ENCODE results near the gene PRMT9.

PRMT9 gene

DNA sequence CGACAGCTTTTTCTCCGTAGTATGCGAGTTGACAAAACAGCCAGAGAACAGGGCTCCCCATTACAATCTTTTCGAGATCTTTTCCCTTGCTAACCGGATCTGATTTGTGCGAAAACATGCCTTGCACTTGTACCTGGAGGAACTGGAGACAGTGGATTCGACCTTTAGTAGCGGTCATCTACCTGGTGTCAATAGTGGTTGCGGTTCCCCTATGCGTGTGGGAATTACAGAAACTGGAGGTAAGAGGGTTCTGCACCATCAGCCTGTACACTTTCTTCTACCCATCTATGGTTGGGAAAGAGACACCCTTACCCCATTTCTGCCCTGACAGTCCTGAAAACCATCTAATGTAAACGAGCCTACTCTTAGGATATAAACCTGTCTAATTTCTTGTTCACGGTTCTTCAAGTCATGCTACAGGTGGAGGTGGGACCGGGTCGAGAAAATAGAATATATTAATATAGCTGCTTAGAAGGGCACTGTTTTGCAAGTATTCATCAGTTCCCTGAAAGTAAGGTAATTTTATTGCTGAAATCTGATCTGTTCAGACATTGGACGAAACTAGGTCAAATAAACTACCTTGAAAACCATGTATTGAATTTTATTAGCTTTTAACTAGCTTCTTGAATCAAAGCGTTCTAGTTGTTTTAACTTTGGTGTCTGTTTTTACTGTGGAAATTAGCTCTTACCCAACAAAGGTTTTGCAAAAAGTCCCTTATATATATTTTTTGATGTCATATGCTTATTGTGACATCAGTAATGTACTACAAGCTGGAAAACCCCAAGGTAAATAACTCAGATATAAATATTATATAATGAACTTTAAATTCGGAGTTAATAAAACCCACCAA is 65.9 kb downstream of the PRMT9 start:
- DNase-seq (ENCODE audit: low spot score), result no peak

DNA sequence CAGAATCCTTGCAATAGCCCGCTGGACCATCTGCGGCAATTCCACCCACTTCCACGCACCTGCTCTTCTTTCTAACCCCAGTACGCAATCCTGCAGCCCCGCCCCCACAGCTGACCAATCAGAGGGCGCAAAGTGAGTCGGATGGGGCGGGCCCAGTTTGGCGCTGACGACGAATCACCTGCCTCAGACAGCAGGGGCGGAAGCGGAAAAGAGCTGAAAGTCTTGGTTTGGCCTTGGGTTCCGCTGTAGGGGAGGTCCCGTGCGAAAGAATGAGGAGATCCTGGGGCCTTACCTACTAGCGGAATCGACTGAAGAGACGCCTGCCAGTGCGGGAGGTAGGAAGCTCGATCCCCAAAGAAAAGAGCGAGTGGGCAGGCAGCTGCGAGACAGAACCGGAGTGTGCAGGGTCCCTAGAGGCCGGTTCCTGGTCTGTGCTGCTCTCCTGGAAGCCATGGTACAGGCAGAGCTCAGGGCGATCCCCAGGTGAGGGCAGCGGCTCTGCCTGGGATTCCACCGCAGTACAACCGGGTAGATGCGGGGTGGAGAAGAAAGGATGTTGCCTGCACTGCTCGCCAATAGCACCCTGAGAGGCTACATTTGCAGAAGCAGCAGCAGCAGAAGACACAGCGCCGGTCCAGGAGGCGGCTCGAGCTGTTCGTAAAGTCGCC is 66.7 kb downstream of the PRMT9 start, which contains the start of gene TMEM184C:
Gene TMEM184C, plus strand, starts transcription at position 225 of the 668 bp plus-strand sequence. CDS start 560 bp downstream, outside the sequence.
- peak; percentile 95 for DNase-seq (ENCODE audit: low spot score)

DNA sequence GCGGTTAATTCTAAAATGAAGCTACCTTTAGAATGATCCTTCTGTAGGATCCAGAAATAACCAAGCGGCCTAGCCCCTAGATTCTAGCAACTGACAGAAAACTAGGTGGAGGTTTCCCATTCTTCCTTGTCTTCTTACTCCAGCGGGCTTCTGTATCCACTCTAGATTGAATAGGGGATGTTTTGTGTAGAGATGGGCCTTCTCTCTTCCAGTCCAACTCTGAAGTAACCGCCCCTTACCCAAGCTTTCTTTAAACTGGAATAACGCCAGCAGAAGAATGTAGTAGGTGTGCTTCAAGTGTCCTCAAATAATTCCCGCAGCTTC is 67.2 kb downstream of the PRMT9 start:
- DNase-seq (ENCODE audit: low spot score), result peak; percentile 21

DNA sequence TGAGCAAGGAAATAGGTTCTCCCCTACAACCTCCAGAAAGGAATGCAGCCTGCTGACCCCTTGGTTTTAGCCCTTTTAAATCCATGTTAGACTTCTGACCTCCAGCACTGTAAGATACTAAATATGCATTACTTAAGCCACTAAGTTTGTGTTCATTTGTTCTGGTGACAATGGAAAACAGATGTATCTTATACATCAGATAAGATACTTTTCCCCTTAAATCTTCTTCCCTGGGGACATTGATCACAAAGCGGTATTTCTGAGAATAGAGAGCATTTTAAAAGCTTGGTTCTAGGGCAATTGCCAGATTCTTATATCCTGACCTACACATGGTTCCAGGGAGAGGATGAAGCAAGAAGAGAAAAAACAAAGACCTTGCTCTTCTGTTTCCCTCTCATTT is 73.3 kb downstream of the PRMT9 start:
- no peak for DNase-seq (ENCODE audit: low spot score)

DNA sequence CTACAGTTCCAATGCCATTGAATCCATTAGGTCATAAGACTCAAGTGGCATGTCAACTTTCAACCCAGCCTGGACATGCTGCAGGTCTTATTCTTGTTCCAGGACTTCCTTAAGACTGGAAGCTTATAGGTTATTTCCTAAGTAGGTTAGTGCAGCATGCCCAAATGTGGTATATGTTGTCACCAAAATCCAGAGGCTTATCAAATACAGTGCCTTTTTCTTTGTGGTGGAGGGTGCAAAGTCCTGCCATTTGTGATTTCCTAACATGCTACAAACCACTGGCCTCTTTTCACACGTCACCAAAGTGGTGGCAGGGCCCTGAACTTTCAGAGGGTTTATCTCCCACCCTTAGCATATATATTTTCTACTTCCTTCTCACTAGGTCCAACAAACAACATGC is 76.5 kb downstream of the PRMT9 start:
- no peak for DNase-seq (ENCODE audit: low spot score)

DNA sequence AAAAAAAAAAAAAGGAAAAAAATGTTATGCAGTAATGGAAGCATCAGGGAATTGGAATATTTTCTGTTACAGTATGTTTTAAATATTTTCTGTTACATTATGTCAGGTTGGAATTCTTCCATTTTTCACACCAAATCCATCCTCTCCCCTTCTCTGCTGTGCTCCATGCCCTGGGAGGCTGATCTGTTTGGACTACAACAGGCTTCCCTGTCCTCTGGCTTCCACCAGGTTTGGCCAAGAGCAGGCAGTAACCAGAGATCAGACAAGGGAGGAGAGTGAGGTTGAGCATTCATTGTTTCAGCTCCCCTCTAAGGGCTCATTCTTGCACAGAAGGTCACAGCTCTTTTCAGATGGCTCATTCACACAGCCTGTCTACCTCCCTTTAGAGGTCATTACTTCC is 78.5 kb downstream of the PRMT9 start:
- no peak for DNase-seq (ENCODE audit: low spot score)

DNA sequence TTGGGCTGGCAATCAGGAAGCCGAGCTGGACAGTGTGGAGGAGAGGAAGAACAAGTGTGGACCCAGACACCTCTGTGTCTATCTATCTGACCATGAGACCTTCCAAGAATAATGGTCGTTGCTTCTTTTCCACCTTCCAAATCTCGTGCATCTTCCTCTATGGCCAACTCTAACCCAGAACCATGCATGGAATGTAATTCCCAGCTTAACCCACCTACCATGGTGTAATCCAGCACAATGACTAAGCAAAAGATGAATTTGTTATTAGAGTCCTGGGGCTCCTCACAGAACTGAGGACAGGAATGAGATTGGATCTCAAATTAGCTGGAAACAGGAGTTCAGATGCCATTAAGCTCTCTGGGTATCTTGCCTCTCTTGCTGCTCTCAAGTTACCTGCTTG is 84.2 kb downstream of the PRMT9 start:
- DNase-seq (ENCODE audit: low spot score), result no peak

DNA sequence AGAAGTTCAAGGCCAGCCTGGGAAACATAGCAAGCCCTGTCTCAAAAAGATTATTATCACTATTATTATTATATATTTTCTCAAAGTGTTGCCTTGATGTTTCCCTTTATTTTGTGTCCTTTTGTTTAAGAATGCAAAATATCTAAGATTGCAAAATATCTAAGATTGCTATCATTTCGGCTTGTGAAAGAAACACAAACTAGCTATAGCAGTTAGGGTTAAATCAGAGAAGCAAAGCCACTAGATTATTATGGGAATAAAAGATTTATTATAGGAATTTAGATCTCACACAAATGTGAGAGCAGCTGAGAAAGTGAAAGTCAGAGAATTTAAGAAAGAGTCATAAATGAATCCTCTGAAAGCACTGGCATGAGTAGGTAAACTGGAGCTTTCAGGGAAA is 84.8 kb downstream of the PRMT9 start:
- no peak for DNase-seq (ENCODE audit: low spot score)

DNA sequence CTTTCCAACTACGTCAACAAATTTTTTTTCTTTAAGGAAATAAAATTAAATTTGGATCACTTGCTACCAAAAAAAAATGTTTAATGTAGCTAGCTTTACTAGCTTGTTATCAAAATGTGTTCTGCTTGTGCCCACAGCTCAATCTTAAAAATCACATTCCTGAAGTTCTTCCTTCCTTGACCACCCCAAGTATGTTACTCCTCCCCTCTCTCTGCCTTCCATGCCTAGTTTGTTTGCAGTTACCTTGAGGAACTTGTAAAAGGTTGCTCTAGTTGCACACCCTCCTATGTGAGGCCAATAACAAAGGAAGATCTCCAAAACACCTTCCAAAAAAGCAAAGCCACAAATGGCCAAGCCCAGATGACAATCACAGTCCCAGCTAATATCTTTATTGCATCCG is 86.4 kb downstream of the PRMT9 start:
- DNase-seq (ENCODE audit: low spot score), result no peak

DNA sequence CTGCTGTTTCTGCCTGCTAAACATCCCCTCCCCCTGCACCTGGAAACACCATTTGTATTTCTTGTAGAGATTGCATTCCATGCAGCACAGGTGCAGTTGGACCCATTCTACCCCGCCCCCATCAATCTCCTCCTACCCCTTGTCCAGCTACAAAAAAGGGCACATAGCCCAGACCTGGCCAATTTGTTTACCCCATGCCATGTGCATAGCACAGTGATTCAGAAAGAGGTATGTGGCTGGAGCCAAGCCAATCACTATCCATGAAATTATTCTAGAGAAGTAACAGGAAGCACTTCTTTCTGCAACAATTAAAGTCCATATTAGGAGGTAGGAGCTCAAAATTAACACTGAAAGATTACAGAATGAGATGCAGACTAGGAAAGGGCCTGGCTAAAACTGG is 87.0 kb downstream of the PRMT9 start:
- peak; percentile 59 for DNase-seq (ENCODE audit: low spot score)

DNA sequence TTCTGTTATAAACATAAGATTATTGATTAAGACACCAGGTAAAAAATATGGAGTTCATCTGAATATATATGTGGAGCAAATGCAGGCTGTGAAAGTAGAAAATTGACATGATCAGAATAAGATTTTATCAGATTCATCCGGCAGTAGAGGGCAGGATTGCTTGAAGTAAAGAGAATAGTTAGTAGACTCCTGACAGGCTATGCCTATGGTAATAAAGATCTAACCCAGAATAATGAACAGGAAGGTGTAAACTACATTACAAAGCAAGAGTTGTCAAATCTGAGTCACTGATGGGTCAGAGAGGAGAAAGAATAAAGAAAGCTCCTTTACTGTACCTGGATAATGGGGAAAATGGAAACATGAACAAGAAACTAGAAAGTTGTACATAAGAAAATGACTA is 87.6 kb downstream of the PRMT9 start:
- no peak for DNase-seq (ENCODE audit: low spot score)

DNA sequence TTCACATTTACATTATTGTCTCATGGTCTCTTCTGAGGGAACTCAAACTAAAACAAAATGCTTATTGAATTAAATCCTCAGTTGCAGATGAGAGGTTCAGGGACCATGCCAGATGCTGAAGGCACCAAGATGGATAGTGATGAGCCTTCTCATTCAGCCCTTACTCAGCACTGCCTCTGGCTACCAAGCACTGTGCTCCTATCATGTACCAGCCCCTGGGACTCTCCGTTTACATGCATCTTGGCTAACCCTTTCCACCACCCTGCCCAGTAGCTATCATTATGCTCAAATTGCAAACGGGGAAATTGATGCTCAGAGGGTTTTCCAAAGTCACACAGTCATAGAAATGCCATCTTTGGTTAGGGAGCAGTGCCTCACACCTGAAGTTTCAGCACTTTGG is 89.4 kb downstream of the PRMT9 start:
- no peak for DNase-seq (ENCODE audit: low spot score)

DNA sequence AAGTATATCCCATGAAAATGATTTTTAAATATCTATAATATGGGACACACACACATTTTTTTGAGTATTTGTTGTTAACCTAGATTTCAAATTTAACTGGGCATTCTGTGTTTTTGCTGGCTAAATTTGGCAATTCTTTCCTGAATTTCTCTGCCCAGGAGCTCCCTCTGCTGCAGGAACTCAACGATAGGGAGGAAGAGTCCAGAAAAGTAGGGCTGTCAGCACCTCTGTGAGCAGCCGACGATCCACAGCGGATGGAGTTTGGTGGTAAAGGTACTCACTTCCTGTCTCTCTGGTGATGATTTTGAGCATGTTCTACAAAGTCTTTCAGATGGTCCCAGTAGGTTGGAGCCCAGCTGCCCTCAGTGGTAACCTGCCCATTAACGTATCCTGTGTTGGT is 89.9 kb downstream of the PRMT9 start:
- DNase-seq (ENCODE audit: low spot score), result peak; percentile 28

DNA sequence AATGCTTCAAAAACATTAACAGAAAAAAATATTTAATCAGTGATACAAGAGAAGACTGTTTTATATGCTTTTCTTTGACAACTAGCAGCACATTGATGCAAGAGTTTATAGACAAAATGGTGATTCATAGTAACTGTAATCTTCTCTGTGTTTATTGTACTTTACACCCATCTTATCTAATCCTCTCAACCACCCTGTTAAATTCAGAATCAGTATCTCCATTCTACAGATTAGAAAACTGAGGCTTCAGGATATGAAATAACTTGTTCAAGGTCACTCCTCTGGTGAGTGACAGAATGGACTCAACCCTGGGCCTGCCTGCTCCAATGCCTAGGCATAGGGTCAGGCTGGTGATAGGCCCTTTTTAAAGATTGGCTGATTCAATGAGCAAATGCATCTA is 92.9 kb downstream of the PRMT9 start:
- DNase-seq (ENCODE audit: low spot score), result no peak

DNA sequence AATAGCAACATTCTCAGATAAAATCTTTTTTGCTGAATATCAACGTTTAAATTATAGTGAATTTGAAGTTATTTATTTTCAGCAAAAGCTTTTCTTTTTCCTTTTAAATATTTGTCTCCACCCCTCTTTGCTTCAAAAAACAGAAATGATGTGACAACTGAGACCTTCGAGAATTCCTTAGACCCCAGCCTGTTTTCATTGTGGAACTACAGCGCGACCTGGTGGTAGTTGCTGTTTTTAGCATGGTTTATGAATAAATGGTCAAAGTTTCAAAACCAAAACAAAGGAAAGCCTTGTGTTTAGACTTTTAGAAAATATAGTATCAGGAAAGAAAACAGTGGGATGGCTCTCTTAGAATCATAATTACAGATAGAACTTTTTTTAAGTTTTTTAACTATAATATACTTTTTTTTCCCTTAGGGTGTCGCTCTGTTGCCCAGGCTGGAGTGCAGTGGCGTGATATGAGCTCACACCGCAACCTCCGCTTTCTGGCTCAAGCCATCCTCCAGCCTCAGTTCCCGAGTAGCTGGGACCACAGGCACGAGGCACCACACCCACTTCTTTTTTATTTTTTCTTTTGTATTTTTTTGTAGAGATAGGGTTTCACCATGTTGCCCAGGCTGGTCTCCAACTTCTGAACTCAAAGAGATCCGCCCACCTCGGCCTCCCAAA is 93.6 kb downstream of the PRMT9 start:
- peak; percentile 58 for DNase-seq (ENCODE audit: low spot score)

DNA sequence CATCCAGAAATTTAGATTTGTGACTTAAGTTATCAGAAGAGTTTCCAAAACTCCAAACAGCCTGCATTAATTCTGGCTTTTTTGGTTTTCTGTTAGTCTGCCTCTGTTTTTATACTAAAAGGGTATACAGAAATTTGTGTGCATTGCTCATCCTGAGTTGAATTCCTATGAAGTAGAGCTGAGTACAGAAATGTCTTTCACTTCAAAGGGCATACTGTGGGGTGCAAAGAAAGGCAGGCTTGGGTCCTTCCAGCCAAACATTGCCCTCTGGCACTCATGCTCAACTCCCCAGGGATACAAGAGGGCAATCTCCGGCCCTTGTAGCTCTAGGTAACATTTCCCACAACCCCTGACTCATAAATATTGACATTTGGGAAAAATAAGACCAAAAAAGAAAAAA is 94.4 kb downstream of the PRMT9 start:
- DNase-seq (ENCODE audit: low spot score), result no peak
